ENCODE measurements around the gene RBP4. TPM values are rescaled to one million over a fixed set of nuclear protein-coding genes. Genes with fewer than 3 reads are reported as not detected.
A peak's percentile ranks its signal among the peaks of the same experiment; 100 is the strongest.

RBP4 gene
- total and polyA plus RNA-seq, 10 of the 15 experiments (the other 5 are each of a cell fraction or from before 2014, with no cell fraction given): 1.2 TPM; not detected in 9

- TF ChIP-seq ZBTB33 (IDR thresholded peaks at IDR 0.05): no peak
- no peak for TF ChIP-seq EP300 (IDR thresholded peaks at IDR 0.05; ENCODE audit: borderline replicate concordance in 1 of 2, control insufficient read depth in 1 of 2, low read depth in 2 of 2, low read length in 2 of 2)
- TF ChIP-seq BHLHE40 (IDR thresholded peaks at IDR 0.05; ENCODE audit: borderline replicate concordance in 1 of 2, low read depth in 2 of 2, low read length in 1 of 2): no peak
- no peak for TF ChIP-seq SMARCA5 (IDR thresholded peaks at IDR 0.05)
- no peak for TF ChIP-seq MLLT1 (IDR thresholded peaks at IDR 0.05)
Observed at GRCh38 chr10:93620925-93621324, 19.9 kb upstream of the RBP4 start (continued).

GRCh38 chr10:93615576-93616235 lies 14.7 kb upstream of the RBP4 start:
- Histone ChIP-seq H3K27ac (ENCODE audit: control insufficient read depth, insufficient read depth) (no peak overlapping the region), H3K79me2 (ENCODE audit: control insufficient read depth, insufficient read depth, low read length) (no peaks in the 10 kb centered on the region), H2AFZ (ENCODE audit: control insufficient read depth, low read depth, low read length) (peak overlapping the region; percentile 27), H3K4me1 (ENCODE audit: control insufficient read depth, insufficient read depth, low read length) (peaks cover 4% of the 10 kb centered on the region), H3K27me3 (replicated peaks in 1 of 2; ENCODE audit: control insufficient read depth in 2 of 2, insufficient read depth in 2 of 2, low read length in 1 of 2) (no peaks in the 10 kb centered on the region; a peak in 1 of 4 replicates), H3K9me3 (replicated peaks; ENCODE audit: control insufficient read depth, insufficient read depth, low read length) (no peaks in the 10 kb centered on the region), H3K4me3 (no peak overlapping the region), H3K36me3 (ENCODE audit: control insufficient read depth in 2 of 2, insufficient read depth in 2 of 2, low read length in 1 of 2) (no peaks in the 10 kb centered on the region), H3K4me2 (ENCODE audit: control insufficient read depth, insufficient read depth) (no peak overlapping the region), H3K9ac (ENCODE audit: control insufficient read depth, insufficient read depth, low read length) (no peak overlapping the region), H4K20me1 (ENCODE audit: control insufficient read depth, insufficient read depth) (no peaks in the 10 kb centered on the region)
- ChIA-PET SMC1A (ENCODE audit: uncharacterized antibody, unreplicated experiment) (no interaction called here), RAD21 (ENCODE audit: unreplicated experiment) (no interaction called here), CTCF (no interaction called here), POLR2A (no interaction called here)
- DNase-seq (ENCODE audit: low read depth, low spot score) (no peak), ATAC-seq (no peak), FAIRE-seq (no peak)
- WGBS (ENCODE audit: insufficient coverage, insufficient replicate concordance, low lambda C conversion rate, missing lambda C conversion rate): 19% methylated on average over 9 of the region's 9 CpGs
- in situ Hi-C loops (cut with MboI) (no loop called here), intact Hi-C loops (cut with micrococcal nuclease; ENCODE audit: unreplicated experiment) (no loop called here)
- no peak for TF ChIP-seq CHD1 (IDR thresholded peaks at IDR 0.05; ENCODE audit: low read depth, low read length)
- TF ChIP-seq BCL11A (IDR thresholded peaks at IDR 0.05; ENCODE audit: low read depth, low read length): no peak
- TF ChIP-seq SUPT20H (IDR thresholded peaks at IDR 0.05; ENCODE audit: borderline replicate concordance, control insufficient read depth, low read depth, low read length): no peak
- BruUV-seq (replicated peaks): no TSS peak
